Ovary (tissue), 3 donors: ENCODE data around the gene SLC25A31.

Experiments
- POLR2A ChIP-seq: fragments of 450-650 bp; IDR thresholded peaks from one replicate; pipeline ENCODE4 v1.6.1; 2017; ENCODE audit warnings: antibody characterized with exemption, mild to moderate bottlenecking, moderate library complexity
- TF ChIP-seq, protein P1 (sequence below), 3 donors: fragments of 450-650 bp in 2 of 3; fragments of 200-600 bp in 1 of 3; IDR thresholded peaks; one replicate each; pipeline versions ENCODE4 v1.5.1 to v1.8.0; 2016 to 2022; ENCODE audit warnings: antibody characterized with exemption in 3 of 3, mild to moderate bottlenecking in 1 of 3
- donor health status: DM: no; HTN: no; CAD: no.

DNA sequence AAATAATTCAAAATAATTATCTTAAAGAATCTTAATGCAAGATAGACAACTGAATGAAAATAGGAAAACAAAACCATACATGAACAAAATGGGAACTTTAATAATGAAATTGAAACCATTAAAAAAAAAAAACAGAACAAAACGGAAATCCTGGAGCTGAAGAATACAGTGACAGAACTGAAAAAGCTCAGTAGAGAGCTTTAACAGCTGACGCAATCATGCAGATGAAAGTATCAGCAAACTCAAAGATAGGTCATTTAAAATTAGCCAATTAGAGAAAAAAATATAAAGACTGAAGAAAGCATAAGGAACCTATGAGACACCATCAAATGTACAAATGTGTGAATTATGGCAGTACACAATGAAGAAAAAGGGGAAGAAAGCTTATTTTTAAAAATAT lies 18.8 kb downstream of the SLC25A31 start:
- TF ChIP-seq POLR2A: no peak
- TF ChIP-seq, protein P1, sequence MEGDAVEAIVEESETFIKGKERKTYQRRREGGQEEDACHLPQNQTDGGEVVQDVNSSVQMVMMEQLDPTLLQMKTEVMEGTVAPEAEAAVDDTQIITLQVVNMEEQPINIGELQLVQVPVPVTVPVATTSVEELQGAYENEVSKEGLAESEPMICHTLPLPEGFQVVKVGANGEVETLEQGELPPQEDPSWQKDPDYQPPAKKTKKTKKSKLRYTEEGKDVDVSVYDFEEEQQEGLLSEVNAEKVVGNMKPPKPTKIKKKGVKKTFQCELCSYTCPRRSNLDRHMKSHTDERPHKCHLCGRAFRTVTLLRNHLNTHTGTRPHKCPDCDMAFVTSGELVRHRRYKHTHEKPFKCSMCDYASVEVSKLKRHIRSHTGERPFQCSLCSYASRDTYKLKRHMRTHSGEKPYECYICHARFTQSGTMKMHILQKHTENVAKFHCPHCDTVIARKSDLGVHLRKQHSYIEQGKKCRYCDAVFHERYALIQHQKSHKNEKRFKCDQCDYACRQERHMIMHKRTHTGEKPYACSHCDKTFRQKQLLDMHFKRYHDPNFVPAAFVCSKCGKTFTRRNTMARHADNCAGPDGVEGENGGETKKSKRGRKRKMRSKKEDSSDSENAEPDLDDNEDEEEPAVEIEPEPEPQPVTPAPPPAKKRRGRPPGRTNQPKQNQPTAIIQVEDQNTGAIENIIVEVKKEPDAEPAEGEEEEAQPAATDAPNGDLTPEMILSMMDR (IDR thresholded peaks at IDR 0.05): no peak
